GM12801 (cell line): ENCODE data around the gene C1orf159.

Experiments used
- TF ChIP-seq, protein P1 (sequence below): IDR thresholded peaks from one replicate; pipeline ENCODE4 v1.5.1; 2011; ENCODE audit warnings: control low read depth; ENCODE audit not compliant: insufficient read length; ENCODE audit errors: extremely low read depth

The C1orf159 gene

DNA sequence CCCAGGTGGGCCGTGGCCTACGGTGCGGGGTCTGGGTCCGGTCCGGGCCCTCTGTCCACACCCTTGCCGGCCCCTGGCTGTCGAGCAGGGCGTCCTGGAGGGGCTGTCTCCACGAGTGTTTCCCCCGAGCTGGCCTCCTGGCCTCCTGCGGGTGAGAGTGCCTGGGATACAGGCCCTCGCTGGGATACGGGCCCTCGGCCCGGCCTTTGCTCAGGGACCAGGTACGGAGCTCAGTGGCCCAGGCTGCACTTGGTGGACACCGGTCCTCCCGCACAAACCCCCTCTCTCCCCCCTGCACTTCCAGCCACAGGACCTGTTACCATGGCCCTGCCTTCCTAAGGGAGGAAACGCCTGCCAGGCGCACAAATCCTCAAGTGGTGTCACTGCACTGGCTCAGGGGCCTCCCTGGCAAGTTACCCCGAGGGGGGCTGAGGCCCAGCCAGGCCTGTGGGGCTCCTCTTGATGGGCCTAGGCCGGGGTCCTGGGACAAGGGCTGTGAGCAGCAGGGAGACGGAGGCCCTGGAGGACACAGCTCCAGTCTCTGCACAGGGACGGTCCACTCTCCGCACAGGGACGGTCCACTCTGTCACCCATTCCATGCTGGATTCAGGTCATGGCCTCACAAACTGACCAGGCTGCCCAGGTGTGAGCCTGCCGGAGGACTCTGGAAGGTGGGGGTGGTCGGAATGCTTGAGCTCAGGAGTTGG, 23.6 kb downstream of the C1orf159 start:
- TF ChIP-seq, protein P1, sequence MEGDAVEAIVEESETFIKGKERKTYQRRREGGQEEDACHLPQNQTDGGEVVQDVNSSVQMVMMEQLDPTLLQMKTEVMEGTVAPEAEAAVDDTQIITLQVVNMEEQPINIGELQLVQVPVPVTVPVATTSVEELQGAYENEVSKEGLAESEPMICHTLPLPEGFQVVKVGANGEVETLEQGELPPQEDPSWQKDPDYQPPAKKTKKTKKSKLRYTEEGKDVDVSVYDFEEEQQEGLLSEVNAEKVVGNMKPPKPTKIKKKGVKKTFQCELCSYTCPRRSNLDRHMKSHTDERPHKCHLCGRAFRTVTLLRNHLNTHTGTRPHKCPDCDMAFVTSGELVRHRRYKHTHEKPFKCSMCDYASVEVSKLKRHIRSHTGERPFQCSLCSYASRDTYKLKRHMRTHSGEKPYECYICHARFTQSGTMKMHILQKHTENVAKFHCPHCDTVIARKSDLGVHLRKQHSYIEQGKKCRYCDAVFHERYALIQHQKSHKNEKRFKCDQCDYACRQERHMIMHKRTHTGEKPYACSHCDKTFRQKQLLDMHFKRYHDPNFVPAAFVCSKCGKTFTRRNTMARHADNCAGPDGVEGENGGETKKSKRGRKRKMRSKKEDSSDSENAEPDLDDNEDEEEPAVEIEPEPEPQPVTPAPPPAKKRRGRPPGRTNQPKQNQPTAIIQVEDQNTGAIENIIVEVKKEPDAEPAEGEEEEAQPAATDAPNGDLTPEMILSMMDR: no peak

DNA sequence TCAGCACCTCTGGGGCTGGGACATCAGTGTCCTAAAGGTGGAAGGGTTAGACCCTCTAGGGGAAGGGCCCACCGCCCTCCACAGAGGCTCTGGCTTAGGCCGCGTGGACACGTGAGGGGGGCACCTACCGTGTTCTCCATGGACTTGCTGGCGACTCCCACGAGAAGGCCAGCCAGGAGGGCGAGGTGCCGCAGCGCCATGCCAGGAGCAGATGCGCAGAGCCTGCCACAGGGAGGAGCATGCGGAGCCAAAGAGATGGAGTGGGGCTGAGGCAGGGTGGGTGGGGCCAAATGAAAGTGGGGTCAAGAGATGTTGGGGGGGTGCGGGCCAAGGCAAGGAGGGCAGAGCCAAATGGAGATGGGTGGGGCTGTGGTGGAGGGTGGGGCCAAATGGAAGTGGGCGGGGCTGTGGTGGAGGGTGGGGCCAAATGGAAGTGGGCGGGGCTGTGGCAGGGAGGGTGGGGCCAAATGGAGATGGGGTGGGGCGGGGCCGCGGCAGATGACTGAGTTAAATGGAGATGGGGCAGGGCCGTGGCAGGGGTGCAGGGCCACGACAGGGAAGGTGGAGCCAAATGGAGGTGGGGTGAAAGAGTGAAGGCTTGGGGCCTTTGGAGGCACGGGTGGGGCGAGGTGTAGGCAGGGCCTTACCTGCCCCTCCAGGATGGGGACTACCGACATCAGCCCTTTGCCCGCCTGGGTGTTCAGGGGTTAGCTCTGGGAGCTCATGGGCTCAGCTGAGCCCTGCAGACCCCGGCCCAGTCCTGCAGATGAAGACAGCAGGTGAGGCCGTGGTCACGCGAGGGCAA, 24.3 kb downstream of the C1orf159 start:
- TF ChIP-seq, protein P1: no peak

DNA sequence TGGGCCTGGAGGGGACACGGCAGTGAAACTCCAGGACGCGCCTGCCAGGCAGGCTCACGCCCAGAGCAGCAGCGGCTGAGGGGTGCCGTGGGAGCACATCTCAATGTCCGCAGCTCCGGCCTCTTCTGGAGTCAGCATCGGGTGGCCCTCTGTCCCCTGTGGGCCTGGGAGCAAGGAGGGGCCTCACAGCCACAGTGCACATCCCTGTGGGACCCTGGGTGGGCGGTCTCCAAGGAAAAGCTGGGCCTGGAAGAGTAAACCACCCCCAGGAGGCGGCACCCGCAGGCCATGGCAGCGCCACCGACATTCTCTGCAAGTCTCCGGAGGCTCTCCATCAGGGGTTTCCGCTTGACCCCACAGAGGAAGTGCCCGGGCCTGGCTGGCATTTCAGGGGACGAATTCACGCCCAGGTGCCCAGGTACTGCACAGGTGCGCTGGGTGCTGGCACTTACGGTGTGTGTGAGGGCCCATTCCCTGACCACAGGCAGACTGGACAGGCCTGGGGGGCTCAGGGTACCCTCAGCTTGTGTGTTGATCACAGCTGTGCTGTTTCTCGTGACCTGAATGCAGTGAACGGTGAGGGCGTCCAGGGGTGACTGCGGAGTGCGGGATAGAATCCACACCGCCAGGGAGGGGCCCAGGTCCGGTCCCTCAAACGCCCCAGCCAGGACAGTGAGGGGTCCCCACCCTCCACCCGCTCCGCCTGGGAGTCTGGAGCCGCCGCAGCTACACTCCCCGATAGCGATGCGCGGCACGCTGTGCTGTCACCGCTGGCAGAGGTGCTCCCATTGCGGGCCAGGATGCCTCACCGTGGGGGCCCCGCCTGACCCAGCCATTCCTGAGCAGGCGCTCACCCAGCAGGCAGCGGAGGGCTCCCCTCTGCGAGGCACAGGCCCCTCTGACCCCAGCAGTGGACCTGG, 25.2 kb downstream of the C1orf159 start:
- TF ChIP-seq, protein P1: no peak

DNA sequence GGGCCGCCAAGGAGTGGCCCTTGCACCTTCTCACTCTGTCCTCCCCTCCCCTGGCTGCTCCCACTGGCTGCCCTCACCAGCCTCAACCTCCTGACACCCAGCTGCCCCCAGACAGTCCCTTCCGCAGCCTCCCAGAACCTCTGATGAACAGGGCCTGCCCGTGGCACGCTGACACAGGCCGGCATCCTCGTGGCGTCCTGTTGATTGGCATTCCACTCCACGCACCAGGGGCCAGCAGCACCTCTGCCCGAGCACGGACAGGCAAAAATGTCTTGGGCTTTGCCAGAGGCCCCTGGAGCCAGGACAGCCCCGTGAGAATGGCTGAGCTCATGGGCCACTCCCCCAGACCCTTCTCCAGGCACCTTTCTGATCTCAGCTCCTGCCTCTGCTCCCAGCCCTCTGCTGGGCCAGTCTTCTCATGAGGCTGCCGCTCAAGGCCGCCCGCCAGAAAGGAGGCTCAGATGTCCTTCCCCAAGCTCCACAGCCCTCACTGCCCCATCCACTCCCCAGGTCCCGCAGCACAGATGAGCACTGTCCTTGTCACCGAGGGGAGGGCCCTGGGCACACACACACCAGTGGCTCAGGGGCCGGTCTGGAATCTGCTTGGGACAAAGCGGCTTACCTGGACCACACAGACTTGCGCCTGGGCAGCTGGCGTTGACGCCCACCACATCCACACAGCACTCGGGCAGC, 26.0 kb downstream of the C1orf159 start:
- TF ChIP-seq, protein P1: no peak

DNA sequence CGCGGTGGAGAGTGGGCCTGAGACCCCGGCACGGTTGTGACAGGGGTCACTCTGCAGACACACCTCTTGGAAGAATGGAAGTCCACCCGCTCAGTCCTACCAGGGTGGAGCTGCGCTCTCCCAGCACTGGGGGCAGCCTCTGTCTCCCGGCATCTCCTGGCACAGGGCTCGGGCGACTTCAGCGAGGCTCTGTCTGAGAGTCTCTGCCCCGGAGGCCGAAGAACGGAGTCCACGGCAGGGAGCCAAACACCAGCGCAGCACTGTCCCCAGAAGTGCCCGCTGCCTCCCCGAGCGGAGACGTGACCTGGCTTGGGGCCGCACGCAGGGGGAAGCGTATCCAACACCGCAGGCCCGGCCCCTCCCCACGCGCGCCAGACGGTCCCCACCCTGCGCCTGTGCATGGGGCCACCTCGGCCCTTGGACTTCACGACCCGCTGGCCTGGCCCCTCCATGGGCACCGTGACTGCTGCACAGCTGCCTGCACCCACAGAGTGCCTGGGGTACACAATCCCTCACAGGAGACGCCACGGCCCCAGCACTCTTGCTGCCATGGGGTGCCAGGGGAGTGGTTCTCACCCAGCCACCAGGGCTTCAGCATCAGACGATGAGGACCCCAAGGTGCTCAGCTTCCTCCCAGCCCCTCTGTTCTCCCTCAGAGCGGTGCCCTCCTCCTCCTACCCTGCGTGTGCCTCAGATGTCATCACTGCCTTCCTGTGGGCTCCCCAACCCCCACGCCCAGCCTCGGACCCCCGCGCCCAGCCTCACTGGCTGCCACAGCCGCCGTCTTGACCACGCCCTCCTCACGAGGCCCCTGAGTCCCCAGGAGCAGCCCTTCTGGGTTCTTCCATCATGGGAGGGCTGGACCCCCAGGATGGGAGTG, 26.8 kb downstream of the C1orf159 start:
- TF ChIP-seq, protein P1: no peak

DNA sequence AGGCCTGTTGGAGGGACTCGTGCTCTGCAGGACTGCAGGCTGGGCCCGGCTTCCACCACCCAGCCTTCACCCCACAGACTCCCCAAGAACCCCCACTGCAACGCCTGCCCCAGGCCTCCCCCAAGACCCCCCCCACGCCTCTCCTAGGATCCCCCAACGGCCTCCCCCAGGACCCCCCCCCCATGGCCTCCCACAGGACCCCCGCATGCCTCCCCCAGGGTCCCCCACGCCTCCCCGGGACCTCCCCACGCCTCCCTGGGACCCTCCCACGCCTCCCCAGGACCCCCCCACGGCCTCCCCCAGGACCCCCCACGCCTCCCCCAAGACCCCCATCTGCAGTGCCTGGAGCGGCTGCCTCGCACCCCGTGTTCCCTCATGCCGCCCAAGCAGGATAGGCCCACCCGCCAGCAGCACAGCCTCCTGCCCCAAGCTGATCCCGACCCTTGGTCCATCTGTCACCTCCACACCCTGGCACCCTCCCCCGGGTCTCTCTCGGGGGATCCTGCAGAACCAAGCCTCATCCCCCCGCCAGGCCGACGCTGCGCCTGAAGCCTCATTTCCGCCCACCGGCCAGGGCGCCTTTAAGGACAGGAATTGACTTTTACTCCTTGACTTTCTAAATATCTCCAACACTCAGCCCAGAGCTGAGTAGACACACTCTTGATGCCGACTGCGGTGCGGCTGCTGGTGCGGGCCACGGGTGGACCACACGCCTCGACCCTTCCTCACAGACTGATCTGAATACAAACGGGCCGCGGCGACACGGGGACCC, 27.7 kb downstream of the C1orf159 start:
- TF ChIP-seq, protein P1: no peak
